Panc1 (cell line): ENCODE measurements around the gene SOSTDC1. TPM values are rescaled to one million over a fixed set of nuclear protein-coding genes. Genes with fewer than 3 reads are reported as not detected.

Experiments
- ATAC-seq: fragments of 200-7000 bp; cut with Tn5 transposase; 2 replicates; pipeline ENCODE4 v1.9.1; 2020; ENCODE audit warnings: mild to moderate bottlenecking, moderate library complexity
- BruUV-seq: library from RNA; stranded (reverse); fragments of 400-500 nt; replicated peaks from 2 replicates; lab custom pipeline; 2021; lab: Mats Ljungman, UMichigan
- CTCF ChIA-PET: fragments of 300-600 bp; sonication (Branson Sonifier 250); formaldehyde crosslinking; loops from one replicate; lab custom pipeline; 2022; ENCODE audit warnings: antibody characterized with exemption; lab: Charles Lee
- POLR2A ChIA-PET: fragments of 300-600 bp; sonication (Branson Sonifier 250); formaldehyde crosslinking; loops from one replicate; lab custom pipeline; 2022; ENCODE audit warnings: antibody characterized with exemption; lab: Charles Lee
- DNase-seq: peaks from one replicate; pipeline ENCODE4 v3.0.0-alpha.2; 2010; ENCODE audit warnings: low read depth, low spot score
- H3K27ac ChIP-seq: 2 replicates; pipeline ENCODE4 v1.5.1; 2011; ENCODE audit warnings: mild to moderate bottlenecking, low read length, inconsistent platforms
- H3K27me3 ChIP-seq: fragments of 200-500 bp; sonication (Bioruptor generic); 2 replicates; pipeline ENCODE4 v1.6.0; 2014; ENCODE audit warnings: low read length, inconsistent platforms; ENCODE audit not compliant: control insufficient read depth, insufficient read depth
- H3K36me3 ChIP-seq: fragments of 200-500 bp; sonication (Bioruptor generic); 2 replicates; pipeline ENCODE4 v1.5.1; 2014; ENCODE audit warnings: inconsistent platforms, mild to moderate bottlenecking, low read length, moderate library complexity; ENCODE audit not compliant: control insufficient read depth, insufficient read depth
- H3K4me1 ChIP-seq: 2 replicates; pipeline ENCODE4 v1.5.1; 2011; ENCODE audit warnings: inconsistent platforms, mild to moderate bottlenecking, low read length, moderate library complexity; ENCODE audit not compliant: control insufficient read depth, insufficient read depth
- H3K4me3 ChIP-seq, 2 experiments: 2 replicates each; pipeline ENCODE4 v1.5.1; 2011 to 2012; ENCODE audit warnings: low read depth in 2 of 2, low read length in 2 of 2, mild to moderate bottlenecking in 2 of 2, inconsistent platforms in 1 of 2, moderate library complexity in 1 of 2
- H3K9me3 ChIP-seq: fragments of 200-500 bp; sonication (Bioruptor generic); 2 replicates; pipeline ENCODE4 v1.5.1; 2014; ENCODE audit warnings: low read depth, mild to moderate bottlenecking, inconsistent platforms, low read length, moderate library complexity; ENCODE audit not compliant: control insufficient read depth, insufficient read depth
- POLR2AphosphoS5 ChIP-seq: IDR thresholded peaks from 2 replicates; pipeline ENCODE4 v1.6.1; 2012; ENCODE audit warnings: mild to moderate bottlenecking, low read depth, low read length, moderate library complexity
- SIN3A ChIP-seq: IDR thresholded peaks from 2 replicates; pipeline ENCODE4 v1.6.1; 2012; ENCODE audit warnings: low read depth, mild to moderate bottlenecking, low read length, moderate library complexity, borderline replicate concordance; ENCODE audit not compliant: insufficient read depth
- TCF7L2 ChIP-seq: IDR thresholded peaks from 2 replicates; pipeline ENCODE4 v1.6.1; 2011; ENCODE audit warnings: mild to moderate bottlenecking, low read depth, low read length, inconsistent platforms
- in situ Hi-C: cut with HindIII; loops from 2 replicates; pipeline ENCODE4 v1.10.0; 2016; ENCODE audit warnings: low sequenced_read_pairs, low pct_unique_long_range_greater_than_20kb
- intact Hi-C: fragments of 100-400 bp; cut with micrococcal nuclease; formaldehyde crosslinking; loops from one replicate; pipeline ENCODE4 v1.10.0; 2022; ENCODE audit not compliant: unreplicated experiment
- total RNA-seq: library from RNA; stranded (reverse); gene quantifications from one replicate; pipeline ENCODE4 v1.2.1, GENCODE V29; 2021; ENCODE audit not compliant: unreplicated experiment
- TF ChIP-seq, protein P1 (sequence below): fragments of 450-650 bp; IDR thresholded peaks from 2 replicates; pipeline ENCODE4 v1.5.1; 2017; ENCODE audit warnings: mild to moderate bottlenecking
- TF ChIP-seq, protein P2 (sequence below), 2 experiments: IDR thresholded peaks; 2 replicates each; pipeline ENCODE4 v1.6.1; 2011 to 2012; ENCODE audit warnings: low read depth in 2 of 2, control low read depth in 1 of 2, low read length in 1 of 2, mild to moderate bottlenecking in 1 of 2, moderate library complexity in 1 of 2; ENCODE audit not compliant: insufficient read depth in 1 of 2

SOSTDC1 gene
- total RNA-seq, 1 experiment from 2014 or later, result not detected

DNA sequence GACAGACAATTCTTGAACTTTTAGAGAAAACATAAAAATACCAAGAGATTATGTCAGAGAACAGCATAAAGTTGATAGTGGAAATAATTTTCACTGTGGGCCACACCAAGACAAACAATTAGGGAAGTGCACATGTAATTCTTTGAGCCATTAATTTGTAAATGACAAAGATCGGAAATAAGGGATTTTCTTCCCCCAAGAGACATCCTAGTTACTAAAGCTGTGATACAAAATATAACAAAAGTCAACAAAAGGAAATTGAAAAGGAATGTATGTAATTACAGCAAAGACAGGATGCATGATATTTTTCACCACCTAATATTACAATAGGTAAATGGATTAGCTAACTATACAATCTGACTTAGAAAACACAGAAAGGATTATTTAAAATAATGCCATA lies 48.7 kb upstream of the SOSTDC1 start:
- H3K27ac ChIP-seq, result no peak overlapping the region
- ChIA-PET CTCF (no interaction called here), POLR2A (interaction anchor here (0.6 kb wide), 1 partner anchor 13 kb away, joined by 3 read pairs; no protein-coding TSS in a partner anchor)
- DNase-seq, result no peak
- no peaks in the 10 kb centered on the region for H3K9me3 ChIP-seq
- no peak overlapping the region for H3K4me3 ChIP-seq
- intact Hi-C loops, result no loop called here
- ATAC-seq, result no peak
- H3K27me3 ChIP-seq, result 0 out of 2 replicates have a peak, but pooled peaks cover 2% of the 10 kb centered on the region
- in situ Hi-C loops, result no loop called here
- no peaks in the 10 kb centered on the region for H3K36me3 ChIP-seq
- H3K4me1 ChIP-seq, result no peaks in the 10 kb centered on the region
- TF ChIP-seq, protein P1, sequence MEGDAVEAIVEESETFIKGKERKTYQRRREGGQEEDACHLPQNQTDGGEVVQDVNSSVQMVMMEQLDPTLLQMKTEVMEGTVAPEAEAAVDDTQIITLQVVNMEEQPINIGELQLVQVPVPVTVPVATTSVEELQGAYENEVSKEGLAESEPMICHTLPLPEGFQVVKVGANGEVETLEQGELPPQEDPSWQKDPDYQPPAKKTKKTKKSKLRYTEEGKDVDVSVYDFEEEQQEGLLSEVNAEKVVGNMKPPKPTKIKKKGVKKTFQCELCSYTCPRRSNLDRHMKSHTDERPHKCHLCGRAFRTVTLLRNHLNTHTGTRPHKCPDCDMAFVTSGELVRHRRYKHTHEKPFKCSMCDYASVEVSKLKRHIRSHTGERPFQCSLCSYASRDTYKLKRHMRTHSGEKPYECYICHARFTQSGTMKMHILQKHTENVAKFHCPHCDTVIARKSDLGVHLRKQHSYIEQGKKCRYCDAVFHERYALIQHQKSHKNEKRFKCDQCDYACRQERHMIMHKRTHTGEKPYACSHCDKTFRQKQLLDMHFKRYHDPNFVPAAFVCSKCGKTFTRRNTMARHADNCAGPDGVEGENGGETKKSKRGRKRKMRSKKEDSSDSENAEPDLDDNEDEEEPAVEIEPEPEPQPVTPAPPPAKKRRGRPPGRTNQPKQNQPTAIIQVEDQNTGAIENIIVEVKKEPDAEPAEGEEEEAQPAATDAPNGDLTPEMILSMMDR, result no peak
- TF ChIP-seq TCF7L2, result no peak
- TF ChIP-seq POLR2AphosphoS5, result no peak
- TF ChIP-seq SIN3A, result no peak
- TF ChIP-seq, protein P2, sequence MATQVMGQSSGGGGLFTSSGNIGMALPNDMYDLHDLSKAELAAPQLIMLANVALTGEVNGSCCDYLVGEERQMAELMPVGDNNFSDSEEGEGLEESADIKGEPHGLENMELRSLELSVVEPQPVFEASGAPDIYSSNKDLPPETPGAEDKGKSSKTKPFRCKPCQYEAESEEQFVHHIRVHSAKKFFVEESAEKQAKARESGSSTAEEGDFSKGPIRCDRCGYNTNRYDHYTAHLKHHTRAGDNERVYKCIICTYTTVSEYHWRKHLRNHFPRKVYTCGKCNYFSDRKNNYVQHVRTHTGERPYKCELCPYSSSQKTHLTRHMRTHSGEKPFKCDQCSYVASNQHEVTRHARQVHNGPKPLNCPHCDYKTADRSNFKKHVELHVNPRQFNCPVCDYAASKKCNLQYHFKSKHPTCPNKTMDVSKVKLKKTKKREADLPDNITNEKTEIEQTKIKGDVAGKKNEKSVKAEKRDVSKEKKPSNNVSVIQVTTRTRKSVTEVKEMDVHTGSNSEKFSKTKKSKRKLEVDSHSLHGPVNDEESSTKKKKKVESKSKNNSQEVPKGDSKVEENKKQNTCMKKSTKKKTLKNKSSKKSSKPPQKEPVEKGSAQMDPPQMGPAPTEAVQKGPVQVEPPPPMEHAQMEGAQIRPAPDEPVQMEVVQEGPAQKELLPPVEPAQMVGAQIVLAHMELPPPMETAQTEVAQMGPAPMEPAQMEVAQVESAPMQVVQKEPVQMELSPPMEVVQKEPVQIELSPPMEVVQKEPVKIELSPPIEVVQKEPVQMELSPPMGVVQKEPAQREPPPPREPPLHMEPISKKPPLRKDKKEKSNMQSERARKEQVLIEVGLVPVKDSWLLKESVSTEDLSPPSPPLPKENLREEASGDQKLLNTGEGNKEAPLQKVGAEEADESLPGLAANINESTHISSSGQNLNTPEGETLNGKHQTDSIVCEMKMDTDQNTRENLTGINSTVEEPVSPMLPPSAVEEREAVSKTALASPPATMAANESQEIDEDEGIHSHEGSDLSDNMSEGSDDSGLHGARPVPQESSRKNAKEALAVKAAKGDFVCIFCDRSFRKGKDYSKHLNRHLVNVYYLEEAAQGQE (IDR thresholded peaks at IDR 0.05; ENCODE audit: insufficient read depth in 1 of 2, low read depth in 2 of 2, low read length in 1 of 2), result no peak
- BruUV-seq, result no TSS peak

DNA sequence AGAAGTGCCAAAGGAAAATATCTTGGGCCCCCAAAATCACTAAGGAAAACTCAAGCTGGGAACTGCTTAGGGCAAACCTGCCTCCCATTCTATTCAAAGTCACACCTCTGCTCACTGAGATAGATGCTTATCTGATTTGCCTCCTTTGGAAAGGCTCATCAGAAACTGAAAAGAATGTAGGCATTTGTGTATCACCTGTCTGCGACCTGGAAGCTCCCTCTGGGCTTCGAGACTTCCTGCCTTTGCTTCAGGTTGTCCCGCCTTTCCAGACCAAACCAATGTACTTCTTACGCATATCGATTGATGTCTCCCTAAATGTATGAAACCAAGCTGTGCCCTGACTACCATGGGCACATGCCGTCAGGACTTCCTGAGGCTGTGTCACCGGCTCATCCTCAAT lies 46.6 kb upstream of the SOSTDC1 start:
- no peak for ATAC-seq
- TF ChIP-seq TCF7L2, result no peak
- TF ChIP-seq POLR2AphosphoS5, result no peak
- no peak for TF ChIP-seq SIN3A
- TF ChIP-seq, protein P1, result no peak
- TF ChIP-seq, protein P2 (IDR thresholded peaks at IDR 0.05; ENCODE audit: insufficient read depth in 1 of 2, low read depth in 2 of 2, low read length in 1 of 2), result no peak
- ChIA-PET CTCF (interaction anchor here (0.6 kb wide), 1 partner anchor 11 kb away, joined by 5 read pairs; no protein-coding TSS in a partner anchor), POLR2A (no interaction called here)
- Histone ChIP-seq H3K27me3 (no peaks in the 10 kb centered on the region), H3K9me3 (no peaks in the 10 kb centered on the region), H3K4me1 (no peaks in the 10 kb centered on the region), H3K36me3 (no peaks in the 10 kb centered on the region), H3K4me3 (no peak overlapping the region), H3K27ac (no peak overlapping the region)
- BruUV-seq, result no TSS peak
- intact Hi-C loops (no loop called here), in situ Hi-C loops (no loop called here)
- DNase-seq, result no peak
